ENCODE data around the gene MTREX. TPM values are rescaled to one million over a fixed set of nuclear protein-coding genes. Genes with fewer than 3 reads are reported as not detected.
"Not testable (repeated sequence)": the region's sequence is repeated elsewhere in the genome, so short reads cannot be mapped to it uniquely, and the experiment has no call there.

Gene MTREX
- total RNA-seq, 2 donors from 2014 or later = 72.9 to 95.9 TPM

DNA sequence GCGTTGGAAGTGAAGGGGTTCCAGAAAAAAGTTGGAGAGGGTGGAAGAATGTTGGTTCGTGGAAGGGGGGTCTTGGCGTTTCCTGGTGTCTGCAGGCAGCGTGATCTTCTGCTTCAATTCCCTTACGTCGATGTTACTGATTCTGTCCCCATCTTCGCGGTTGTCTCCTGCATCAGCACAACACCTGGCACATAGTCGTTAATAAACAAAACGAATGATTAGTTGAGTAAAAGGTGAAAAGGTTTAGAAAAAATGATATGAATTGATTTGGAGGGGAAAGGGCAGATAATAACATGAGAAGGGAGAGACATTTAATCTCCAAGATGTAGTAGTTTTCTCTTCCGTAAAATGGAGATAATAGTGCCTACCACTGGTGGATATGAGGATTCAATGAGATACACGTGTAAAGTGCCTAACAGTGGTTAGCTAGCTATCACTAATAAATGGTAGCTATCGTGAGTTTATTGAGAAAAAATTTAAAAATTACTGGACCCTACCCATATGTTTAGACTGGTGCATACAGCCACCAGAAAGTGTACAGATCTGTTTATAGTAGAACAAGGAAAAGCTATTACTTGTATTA lies 556 bp downstream of the MTREX start:
- peaks cover 11 to 17% of the 10 kb centered on the region in 2 donors for H3K4me1 Mint-ChIP-seq (ENCODE audit: low read depth in 2 of 2)
- no peaks in the 10 kb centered on the region for H3K27me3 Mint-ChIP-seq
- peaks cover 6% of the 10 kb centered on the region for H3K36me3 Mint-ChIP-seq
- no peaks in the 10 kb centered on the region for H3K9me3 Mint-ChIP-seq
- H3K27ac Mint-ChIP-seq = no peak overlapping the region
- H3K4me3 Mint-ChIP-seq = no peak overlapping the region
- DNase-seq (ENCODE audit: low spot score) (no peak), ATAC-seq (no peak)

DNA sequence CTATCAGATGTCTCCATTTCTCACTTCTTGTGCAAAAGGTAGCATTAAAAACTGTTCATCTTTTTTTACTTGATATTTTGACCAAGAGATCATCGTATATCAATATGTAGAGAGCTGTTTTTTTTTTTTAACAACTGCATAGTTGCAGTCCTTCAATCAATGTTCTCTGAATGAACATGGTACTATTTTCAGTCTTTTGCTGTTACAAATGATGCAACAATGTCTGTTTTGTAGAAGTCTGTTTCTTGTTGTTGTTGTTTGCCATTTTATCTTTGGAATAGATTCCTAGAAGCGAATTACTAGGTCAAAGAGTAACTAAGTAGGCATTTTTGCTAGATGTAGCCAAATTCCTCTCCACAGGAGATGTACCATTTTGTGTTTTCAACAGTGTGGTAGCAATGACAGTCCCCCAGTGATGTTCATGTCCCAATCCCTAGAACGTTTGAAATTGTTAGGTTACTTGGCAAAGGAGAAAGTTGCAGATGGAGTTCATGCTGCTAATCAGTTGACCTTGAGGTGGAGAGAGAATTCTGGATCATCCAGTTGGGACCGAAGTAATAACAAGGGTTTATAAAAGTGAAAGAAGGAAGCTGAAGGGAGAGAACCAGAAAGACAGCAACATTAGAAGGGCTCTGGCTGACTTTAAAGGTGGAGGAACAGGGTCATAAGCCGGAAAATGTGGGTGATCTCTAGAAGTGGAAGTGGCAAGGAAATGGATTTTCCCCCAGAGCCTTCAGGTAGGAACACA lies 6.3 kb downstream of the MTREX start:
- Mint-ChIP-seq H3K4me1 (ENCODE audit: low read depth in 2 of 2) (peaks cover 41 to 48% of the 10 kb centered on the region in 2 donors), H3K4me3 (no peak overlapping the region), H3K27ac (no peak overlapping the region), H3K9me3 (no peaks in the 10 kb centered on the region), H3K36me3 (peaks cover 26% of the 10 kb centered on the region), H3K27me3 (no peaks in the 10 kb centered on the region)
- ATAC-seq = no peak
- no peak for DNase-seq (ENCODE audit: low spot score)

DNA sequence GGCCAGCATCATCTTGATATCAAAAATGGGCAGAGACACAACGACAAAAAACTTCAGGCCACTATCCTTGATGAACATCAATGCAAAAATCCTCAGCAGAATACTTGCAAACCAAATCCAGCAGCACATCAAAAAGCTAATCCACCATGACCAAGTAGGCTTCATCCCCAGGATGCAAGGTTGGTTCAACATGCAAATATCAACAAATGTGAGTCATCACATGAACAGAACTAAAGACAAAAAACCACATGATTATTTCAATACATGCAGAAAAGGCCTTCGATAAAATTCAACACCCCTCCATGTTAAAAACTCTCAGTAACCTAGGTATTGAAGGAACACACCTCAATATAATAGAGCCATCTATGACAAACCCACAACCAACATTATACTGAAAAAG lies 8.5 kb downstream of the MTREX start:
- ATAC-seq (no peak), DNase-seq (ENCODE audit: low spot score) (no peak)
- H3K4me3 Mint-ChIP-seq = no peak overlapping the region
- H3K4me1 Mint-ChIP-seq (ENCODE audit: low read depth in 2 of 2) = peaks cover 39 to 49% of the 10 kb centered on the region in 2 donors
- peaks cover 26% of the 10 kb centered on the region for H3K36me3 Mint-ChIP-seq
- no peaks in the 10 kb centered on the region for H3K9me3 Mint-ChIP-seq
- H3K27ac Mint-ChIP-seq = no peak overlapping the region
- H3K27me3 Mint-ChIP-seq = no peaks in the 10 kb centered on the region

DNA sequence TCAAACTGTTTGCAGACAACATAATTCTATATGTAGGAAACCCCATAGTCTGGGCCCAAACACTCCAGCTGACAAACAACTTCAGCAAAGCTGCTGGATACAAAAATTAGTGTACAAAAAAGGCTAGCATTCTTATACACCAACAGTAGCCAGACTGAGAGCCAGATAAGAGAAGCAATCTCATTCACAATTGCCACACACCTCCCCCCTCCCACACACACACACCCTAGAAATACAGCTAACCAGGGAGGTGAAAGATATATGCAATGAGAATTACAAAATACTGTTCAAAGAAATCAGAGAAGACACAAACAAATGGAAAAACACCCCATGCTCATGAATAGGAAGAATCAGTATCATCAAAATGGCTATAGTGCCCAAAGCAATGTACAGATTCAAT lies 9.0 kb downstream of the MTREX start:
- Mint-ChIP-seq H3K36me3 (peaks cover 26% of the 10 kb centered on the region), H3K4me3 (no peak overlapping the region), H3K4me1 (ENCODE audit: low read depth in 2 of 2) (peaks cover 33 to 46% of the 10 kb centered on the region in 2 donors), H3K27me3 (no peaks in the 10 kb centered on the region), H3K27ac (no peak overlapping the region), H3K9me3 (no peaks in the 10 kb centered on the region)
- DNase-seq (ENCODE audit: low spot score) (no peak), ATAC-seq (no peak)

DNA sequence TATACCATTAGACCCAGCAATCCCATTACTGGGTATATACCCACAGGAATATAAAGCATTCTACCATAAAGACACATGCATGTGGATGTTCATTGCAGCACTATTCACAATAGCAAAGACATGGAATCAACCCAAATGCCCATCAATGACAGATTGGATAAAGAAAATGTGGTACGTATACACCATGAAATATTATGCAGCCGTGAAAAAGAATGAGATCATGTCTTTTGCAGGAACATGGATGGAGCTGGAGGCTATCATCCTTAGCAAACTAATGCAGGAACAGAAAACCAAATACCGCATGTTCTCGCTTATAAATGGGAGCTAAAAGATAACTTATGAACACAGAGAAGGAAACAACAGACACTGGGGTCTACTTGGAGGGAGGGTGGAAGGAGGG lies 10.4 kb downstream of the MTREX start:
- H3K9me3 Mint-ChIP-seq; ATAC-seq; DNase-seq (ENCODE audit: low spot score); H3K27me3 Mint-ChIP-seq; H3K27ac Mint-ChIP-seq; H3K4me3 Mint-ChIP-seq: not testable (repeated sequence)
- Mint-ChIP-seq H3K4me1 (ENCODE audit: low read depth in 2 of 2) (peaks cover 30 to 46% of the 10 kb centered on the region in 2 donors), H3K36me3 (peaks cover 26% of the 10 kb centered on the region)

DNA sequence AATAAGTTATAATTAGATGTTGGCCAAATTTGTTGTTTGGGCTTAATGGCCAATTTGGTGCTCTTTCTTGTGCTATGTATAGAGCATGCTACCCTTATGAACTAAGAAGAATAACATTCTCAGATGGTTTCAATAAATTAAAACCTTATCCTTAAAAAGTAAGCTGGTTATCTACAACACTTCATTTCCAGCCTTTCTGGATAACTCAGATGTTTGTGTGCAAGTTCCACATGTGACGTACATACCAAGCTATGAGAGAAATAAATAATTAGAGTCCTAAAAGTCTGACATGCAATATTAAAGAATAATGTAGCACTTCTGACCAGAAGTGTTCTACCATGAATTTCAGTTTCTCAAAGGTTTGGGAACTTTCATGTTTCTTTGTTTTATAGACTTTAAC lies 11.7 kb downstream of the MTREX start:
- no peak overlapping the region for H3K27ac Mint-ChIP-seq
- ATAC-seq (no peak), DNase-seq (ENCODE audit: low spot score) (no peak)
- peaks cover 19% of the 10 kb centered on the region for H3K36me3 Mint-ChIP-seq
- no peak overlapping the region for H3K4me3 Mint-ChIP-seq
- H3K27me3 Mint-ChIP-seq = no peaks in the 10 kb centered on the region
- no peaks in the 10 kb centered on the region for H3K9me3 Mint-ChIP-seq
- peaks cover 20 to 37% of the 10 kb centered on the region in 2 donors for H3K4me1 Mint-ChIP-seq (ENCODE audit: low read depth in 2 of 2)

DNA sequence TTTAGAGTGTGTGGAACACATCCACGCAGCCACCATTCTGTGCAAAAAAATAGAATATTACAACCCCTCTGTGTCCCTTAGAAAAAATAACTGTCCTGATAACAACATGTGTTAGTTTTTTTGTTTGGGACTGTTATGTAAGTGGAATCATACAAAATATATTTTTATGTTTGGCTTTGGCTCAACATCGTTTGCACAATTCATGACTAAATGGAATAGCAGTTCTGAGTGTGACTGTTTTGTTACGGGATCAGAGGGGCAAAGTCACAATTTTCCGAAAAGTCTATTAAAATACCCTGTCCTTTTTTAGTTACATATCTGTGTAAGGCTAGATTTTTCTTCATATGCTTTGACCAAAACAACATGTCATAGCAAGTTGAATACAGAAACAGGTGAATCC lies 12.8 kb downstream of the MTREX start:
- Mint-ChIP-seq H3K36me3 (peaks cover 23% of the 10 kb centered on the region), H3K27ac (no peak overlapping the region), H3K9me3 (no peaks in the 10 kb centered on the region), H3K4me1 (ENCODE audit: low read depth in 2 of 2) (peaks cover 16 to 36% of the 10 kb centered on the region in 2 donors), H3K27me3 (no peaks in the 10 kb centered on the region), H3K4me3 (no peak overlapping the region)
- no peak for DNase-seq (ENCODE audit: low spot score)
- ATAC-seq = no peak

DNA sequence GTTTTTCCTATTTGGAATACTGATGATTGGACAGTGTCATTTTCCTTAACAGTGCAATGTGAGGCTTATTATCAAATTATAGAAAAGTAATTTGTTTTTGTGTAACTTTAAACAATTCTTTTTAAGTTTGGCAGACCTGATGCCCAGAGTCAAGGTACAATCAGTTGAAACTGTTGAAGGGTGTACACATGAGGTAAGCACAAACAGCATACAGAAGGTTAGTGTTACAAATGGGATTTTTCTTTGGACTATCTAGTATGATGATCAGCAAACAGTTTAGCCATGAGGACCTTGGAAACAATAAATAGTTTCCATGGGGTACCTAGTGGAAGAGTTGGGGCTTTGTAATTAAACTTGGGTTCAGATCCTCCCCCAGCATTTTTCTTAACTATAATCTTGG lies 16.2 kb downstream of the MTREX start:
- DNase-seq (ENCODE audit: low spot score) = no peak
- Mint-ChIP-seq H3K4me3 (no peak overlapping the region), H3K27ac (no peak overlapping the region), H3K36me3 (peaks cover 5% of the 10 kb centered on the region), H3K27me3 (no peaks in the 10 kb centered on the region), H3K4me1 (ENCODE audit: low read depth in 2 of 2) (peaks cover 8 to 18% of the 10 kb centered on the region in 2 donors), H3K9me3 (no peaks in the 10 kb centered on the region)
- ATAC-seq = no peak

DNA sequence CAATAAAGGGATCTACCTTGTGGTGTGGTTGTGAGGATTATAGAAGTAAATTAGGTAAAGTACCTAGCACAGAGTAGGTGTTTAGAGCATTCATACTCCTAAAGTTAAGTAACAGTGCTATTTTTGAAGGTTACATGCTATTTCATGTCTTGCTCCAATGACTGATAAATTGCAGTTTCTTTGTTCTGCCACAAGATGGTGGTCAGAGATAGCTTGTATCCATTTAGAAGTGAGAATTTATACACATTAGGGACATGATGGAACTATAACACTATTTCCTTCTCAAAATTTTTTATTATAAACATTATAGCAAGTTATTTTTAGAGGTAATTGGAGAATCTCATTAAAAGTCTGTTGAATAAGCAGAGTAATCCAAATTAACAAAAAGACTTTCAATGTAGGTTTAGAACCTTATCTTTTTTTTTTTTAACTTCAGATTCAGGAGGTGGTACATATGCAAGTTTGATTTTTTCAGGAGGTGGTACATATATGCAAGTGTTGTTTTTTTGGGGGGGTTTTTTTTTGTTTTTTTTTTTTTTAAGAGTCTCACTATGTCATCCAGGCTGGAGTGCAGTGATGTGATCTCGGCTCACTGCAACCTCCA lies 17.1 kb downstream of the MTREX start:
- Mint-ChIP-seq H3K36me3 (peaks cover 7% of the 10 kb centered on the region), H3K4me3 (no peak overlapping the region), H3K27me3 (no peaks in the 10 kb centered on the region), H3K9me3 (no peaks in the 10 kb centered on the region), H3K4me1 (ENCODE audit: low read depth in 2 of 2) (peaks cover 9 to 16% of the 10 kb centered on the region in 2 donors), H3K27ac (no peak overlapping the region)
- no peak for ATAC-seq
- no peak for DNase-seq (ENCODE audit: low spot score)

DNA sequence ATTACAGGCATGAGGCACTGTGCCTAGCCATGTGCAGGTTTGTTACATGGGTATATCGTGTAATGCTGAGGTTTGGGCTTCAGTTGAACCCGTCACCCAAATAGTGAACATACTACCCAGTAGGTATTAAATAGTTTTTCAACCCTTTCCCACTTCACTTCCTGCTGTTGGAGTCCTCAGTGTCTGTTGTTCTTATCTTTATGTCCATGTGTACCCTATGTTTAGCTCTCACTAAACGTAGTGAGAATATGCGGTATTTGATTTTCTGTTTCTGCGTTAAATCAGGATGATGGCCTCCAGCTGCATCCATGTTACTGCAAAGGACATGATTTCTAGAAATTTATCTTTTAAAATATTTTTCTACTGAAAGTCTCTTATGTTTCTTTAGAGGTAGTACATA lies 17.8 kb downstream of the MTREX start:
- ATAC-seq = no peak
- H3K27ac Mint-ChIP-seq = no peak overlapping the region
- H3K36me3 Mint-ChIP-seq = peaks cover 14% of the 10 kb centered on the region
- H3K4me3 Mint-ChIP-seq = no peak overlapping the region
- peaks cover 15 to 17% of the 10 kb centered on the region in 2 donors for H3K4me1 Mint-ChIP-seq (ENCODE audit: low read depth in 2 of 2)
- H3K27me3 Mint-ChIP-seq = no peaks in the 10 kb centered on the region
- H3K9me3 Mint-ChIP-seq = no peaks in the 10 kb centered on the region
- DNase-seq (ENCODE audit: low spot score) = no peak

DNA sequence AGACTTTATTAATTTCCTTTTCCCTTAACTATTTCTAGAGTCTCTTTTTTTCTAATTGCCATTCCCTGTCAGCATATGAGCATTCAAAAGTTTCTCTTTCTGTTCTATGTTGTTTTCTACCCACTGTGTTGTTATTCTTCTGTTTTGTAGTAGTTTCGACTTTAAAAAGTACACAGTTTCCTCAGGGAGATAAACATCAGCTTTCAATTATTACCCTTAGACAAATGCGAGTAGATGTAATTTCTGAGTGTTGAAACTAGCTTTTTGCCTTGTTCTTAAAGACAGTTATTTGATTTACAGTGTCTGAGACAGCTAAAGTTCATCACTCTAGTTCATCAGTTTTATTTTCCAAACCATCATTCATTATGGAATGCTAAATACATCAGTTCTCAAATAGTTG lies 19.5 kb downstream of the MTREX start:
- H3K27me3 Mint-ChIP-seq = no peaks in the 10 kb centered on the region
- no peak overlapping the region for H3K4me3 Mint-ChIP-seq
- peaks cover 22% of the 10 kb centered on the region for H3K36me3 Mint-ChIP-seq
- no peak overlapping the region for H3K27ac Mint-ChIP-seq
- DNase-seq (ENCODE audit: low spot score) = no peak
- ATAC-seq = no peak
- no peaks in the 10 kb centered on the region for H3K9me3 Mint-ChIP-seq
- peaks cover 17 to 20% of the 10 kb centered on the region in 2 donors for H3K4me1 Mint-ChIP-seq (ENCODE audit: low read depth in 2 of 2)

DNA sequence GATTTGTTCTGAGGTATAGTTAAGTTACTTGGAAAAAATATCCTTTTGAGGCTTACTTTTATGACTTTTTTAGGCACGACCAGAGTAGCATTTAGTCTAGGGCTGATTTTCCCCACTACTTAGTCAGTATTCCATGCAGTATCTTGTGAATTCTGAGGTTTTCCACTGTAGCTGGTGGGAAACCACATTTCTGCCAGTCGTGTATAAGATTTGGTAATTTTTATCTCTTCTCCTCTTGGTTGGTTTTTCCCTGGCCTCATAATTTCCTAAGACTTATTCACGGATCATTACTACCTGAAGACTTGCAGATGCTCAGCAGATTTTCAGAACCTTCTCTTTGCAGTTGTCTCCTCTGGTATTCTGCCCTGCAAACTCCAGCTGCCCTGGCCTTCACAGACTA lies 23.5 kb downstream of the MTREX start:
- Mint-ChIP-seq H3K36me3 (peaks cover 21% of the 10 kb centered on the region), H3K9me3 (no peaks in the 10 kb centered on the region), H3K27ac (no peak overlapping the region), H3K4me3 (no peak overlapping the region), H3K4me1 (ENCODE audit: low read depth in 2 of 2) (peaks cover 17 to 21% of the 10 kb centered on the region in 2 donors), H3K27me3 (no peaks in the 10 kb centered on the region)
- DNase-seq (ENCODE audit: low spot score) (no peak), ATAC-seq (no peak)

DNA sequence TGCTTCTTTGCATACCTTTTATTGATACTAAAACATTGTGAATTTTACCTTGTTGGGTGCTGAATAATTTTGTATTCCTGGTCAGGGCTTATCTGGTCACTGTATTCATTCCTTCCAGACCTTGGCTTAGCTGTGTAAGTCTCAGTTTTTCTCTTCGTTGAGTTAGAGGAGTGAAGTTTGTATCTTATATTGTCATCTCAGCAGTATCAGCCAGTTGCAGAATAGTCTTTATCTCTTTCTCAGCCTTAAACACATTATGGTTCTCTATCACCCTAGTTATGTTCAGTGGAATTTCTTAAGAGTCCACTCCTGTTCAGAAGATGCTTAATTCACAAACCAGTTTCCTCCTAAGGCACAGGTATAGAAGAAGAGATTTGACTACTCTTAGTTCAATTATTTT lies 25.2 kb downstream of the MTREX start:
- Mint-ChIP-seq H3K4me3 (no peak overlapping the region), H3K9me3 (no peaks in the 10 kb centered on the region), H3K36me3 (peaks cover 21% of the 10 kb centered on the region), H3K4me1 (ENCODE audit: low read depth in 2 of 2) (peaks cover 13 to 18% of the 10 kb centered on the region in 2 donors), H3K27ac (no peak overlapping the region), H3K27me3 (no peaks in the 10 kb centered on the region)
- ATAC-seq (no peak), DNase-seq (ENCODE audit: low spot score) (no peak)

DNA sequence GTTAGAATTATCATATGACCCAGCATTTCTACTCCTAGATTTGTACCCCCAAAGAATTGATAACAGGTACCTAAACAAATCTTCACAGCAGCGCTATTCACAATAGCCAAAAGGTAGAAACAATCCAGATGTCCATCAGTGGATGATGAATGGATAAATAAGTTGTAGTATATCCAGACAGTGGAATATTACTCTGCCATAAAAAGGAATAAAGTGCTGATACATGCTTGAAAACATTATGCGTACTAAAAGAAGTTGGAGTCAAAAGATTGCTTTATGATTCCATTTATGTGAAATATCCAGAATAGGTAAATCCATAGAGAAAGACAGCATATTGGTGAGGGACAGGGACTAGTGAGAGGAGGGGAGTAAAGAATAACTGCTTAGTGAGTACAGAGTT lies 26.0 kb downstream of the MTREX start:
- Mint-ChIP-seq H3K4me1 (ENCODE audit: low read depth in 2 of 2) (peaks cover 17 to 26% of the 10 kb centered on the region in 2 donors), H3K36me3 (peaks cover 21% of the 10 kb centered on the region), H3K9me3 (no peaks in the 10 kb centered on the region), H3K4me3 (no peak overlapping the region), H3K27ac (no peak overlapping the region), H3K27me3 (no peaks in the 10 kb centered on the region)
- DNase-seq (ENCODE audit: low spot score) (no peak), ATAC-seq (no peak)

Measured in natural killer cell treated with Interleukin-12 subunit alpha and Interleukin-12 subunit beta and Interleukin-15 and Interleukin-18, amount 100 ng/mL, for 72 hours (primary cell).